Esophagus mucosa (tissue), 1 donor: Measurements from ENCODE around the gene PRICKLE2. TPM values are rescaled to one million over a fixed set of nuclear protein-coding genes. Genes with fewer than 3 reads are reported as not detected.

ENCODE experiments used
- ATAC-seq: fragments of 200-7000 bp; cut with Tn5 transposase; one replicate; pipeline ENCODE4 v1.9.1; 2020
- total RNA-seq: library from RNA; stranded (reverse); gene quantifications from one replicate; pipeline ENCODE4 v1.2.4, GENCODE V29; 2023
- donor health status: DM: yes; HTN: yes; CAD: no.

PRICKLE2 gene
- total RNA-seq, 1 donor from 2014 or later, result 6.0 TPM

GRCh38 chr3:64187065-64187959, 38.0 kb downstream of the PRICKLE2 start:
- peak; percentile 69 for ATAC-seq

- ATAC-seq, result no peak
These were observed 38.6 kb downstream of the PRICKLE2 start for GRCh38 chr3:64186667-64187064.

GRCh38 chr3:64185436-64185835, 39.8 kb downstream of the PRICKLE2 start:
- ATAC-seq, result no peak

GRCh38 chr3:64184621-64185020, 40.6 kb downstream of the PRICKLE2 start:
- ATAC-seq, result peak; percentile 43

- ATAC-seq, result peak; percentile 34
These were observed 45.4 kb downstream of the PRICKLE2 start for GRCh38 chr3:64179860-64180259.

- ATAC-seq, result no peak
These were observed 46.0 kb downstream of the PRICKLE2 start for GRCh38 chr3:64179249-64179648.

GRCh38 chr3:64178419-64178818, 46.8 kb downstream of the PRICKLE2 start:
- ATAC-seq, result no peak

- ATAC-seq, result peak; percentile 60
These were observed 48.7 kb downstream of the PRICKLE2 start for GRCh38 chr3:64176461-64176996.

- peak; percentile 53 for ATAC-seq
These were observed 50.9 kb downstream of the PRICKLE2 start for GRCh38 chr3:64174328-64174727.

GRCh38 chr3:64173563-64173962, 51.7 kb downstream of the PRICKLE2 start:
- no peak for ATAC-seq

- peak; percentile 66 for ATAC-seq
These were observed 55.0 kb downstream of the PRICKLE2 start for GRCh38 chr3:64170270-64170669.

- ATAC-seq, result no peak
These were observed 57.4 kb downstream of the PRICKLE2 start for GRCh38 chr3:64167868-64168267.

GRCh38 chr3:64167351-64167750, 57.9 kb downstream of the PRICKLE2 start:
- peak; percentile 87 for ATAC-seq

- ATAC-seq, result no peak
These were observed 58.6 kb downstream of the PRICKLE2 start for GRCh38 chr3:64166584-64167162.

- ATAC-seq, result no peak
These were observed 60.9 kb downstream of the PRICKLE2 start for GRCh38 chr3:64164349-64164748.

- ATAC-seq, result peak; percentile 24
These were observed 61.5 kb downstream of the PRICKLE2 start for GRCh38 chr3:64163755-64164148.

- peak; percentile 59 for ATAC-seq
These were observed 62.1 kb downstream of the PRICKLE2 start for GRCh38 chr3:64163019-64163754.

- ATAC-seq, result peak; percentile 38
These were observed 63.7 kb downstream of the PRICKLE2 start for GRCh38 chr3:64161481-64161952.

GRCh38 chr3:64160000-64160695, 65.1 kb downstream of the PRICKLE2 start:
- ATAC-seq, result no peak

- ATAC-seq, result peak; percentile 94
These were observed 66.9 kb downstream of the PRICKLE2 start for GRCh38 chr3:64158334-64158733.

GRCh38 chr3:64157150-64158035, 67.9 kb downstream of the PRICKLE2 start:
- ATAC-seq, result peak; percentile 76
